ENCODE data around the gene RHNO1.
"Not testable (repeated sequence)": the region's sequence is repeated elsewhere in the genome, so short reads cannot be mapped to it uniquely, and the experiment has no call there.

DNA sequence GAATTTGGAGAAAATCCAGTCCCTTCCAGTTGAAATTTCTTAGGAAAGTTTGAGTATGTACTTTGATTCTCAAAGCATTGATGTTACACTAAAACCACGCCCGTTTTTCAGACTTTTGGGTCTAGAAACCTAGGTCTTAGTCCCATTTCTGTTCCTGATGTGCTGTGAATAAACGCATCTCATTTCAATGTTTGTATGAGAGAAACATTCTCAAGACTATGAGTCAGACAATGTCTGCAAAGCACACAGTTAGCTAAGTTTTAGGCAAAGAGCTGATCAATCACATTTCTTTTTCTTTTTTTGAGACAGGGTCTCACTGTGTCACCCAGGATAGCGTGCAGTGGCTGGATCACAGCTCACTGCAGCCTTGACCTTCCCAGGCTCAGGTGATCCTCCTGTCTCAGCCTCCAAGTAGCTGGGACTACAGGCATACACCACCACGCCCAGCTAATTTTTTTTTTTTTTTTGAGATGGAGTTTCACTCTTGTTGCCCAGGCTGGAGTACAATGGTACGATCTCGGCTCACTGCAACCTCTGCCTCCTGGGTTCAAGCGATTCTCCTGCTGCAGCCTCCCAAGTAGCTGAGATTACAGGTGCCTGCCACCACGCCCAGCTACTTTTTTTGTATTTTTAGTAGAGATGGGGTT, 7.9 kb upstream of the RHNO1 start:
- TF ChIP-seq POLR2A (IDR thresholded peaks at IDR 0.05; ENCODE audit: low read length); GATA1 (IDR thresholded peaks at IDR 0.05; ENCODE audit: low read depth, low read length): not testable (repeated sequence)

All from erythroblast (primary cell).